ENCODE results near the gene ATP1A1. TPM values are rescaled to one million over a fixed set of nuclear protein-coding genes. Genes with fewer than 3 reads are reported as not detected.

ATP1A1 gene
- total and polyA plus RNA-seq, 2 donors (not counting 1 experiment from before 2014, with no cell fraction given) = 141 to 230 TPM

DNA sequence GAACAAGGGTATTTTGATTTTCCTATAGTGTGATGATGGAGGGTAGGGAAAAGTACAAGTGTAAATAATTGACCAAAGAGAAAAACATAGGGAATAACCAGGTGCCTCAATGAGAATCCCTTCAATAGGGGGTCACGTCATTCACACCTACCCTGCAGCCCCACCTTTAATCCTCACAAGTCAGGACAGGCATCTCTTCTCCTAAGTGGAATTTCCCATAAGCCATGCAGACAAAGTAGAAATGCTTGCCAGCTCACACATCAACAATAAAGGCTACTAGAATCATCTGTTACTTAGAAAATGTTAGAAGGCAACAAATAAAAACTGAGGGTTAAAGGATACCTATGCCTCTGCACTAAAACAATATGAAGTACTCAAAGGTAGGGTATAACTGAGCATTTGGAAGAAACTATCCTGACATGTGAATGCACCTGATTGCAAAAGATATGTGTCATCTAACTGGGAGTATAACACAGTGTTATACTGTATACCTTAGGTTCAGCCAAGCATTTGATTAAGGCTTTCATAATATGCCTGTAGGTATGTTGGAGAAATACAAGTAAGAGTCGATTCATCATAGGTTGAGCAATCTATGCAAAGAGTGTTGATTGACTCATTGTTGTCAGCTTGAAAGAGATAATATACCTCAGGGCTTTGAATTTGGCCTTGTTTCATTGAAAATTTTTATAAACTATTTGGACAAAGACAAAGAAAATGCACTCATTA is 32.4 kb upstream of the ATP1A1 start:
- no peaks in the 10 kb centered on the region for H3K9me3 ChIP-seq (ENCODE audit: control insufficient read depth, insufficient read depth, low read depth, low read length)
- no peaks in the 10 kb centered on the region for H4K20me1 ChIP-seq (ENCODE audit: control insufficient read depth, extremely low read depth, insufficient read depth, low read length)
- H3K79me2 ChIP-seq (ENCODE audit: control insufficient read depth, insufficient read depth, low read length) = no peaks in the 10 kb centered on the region

DNA sequence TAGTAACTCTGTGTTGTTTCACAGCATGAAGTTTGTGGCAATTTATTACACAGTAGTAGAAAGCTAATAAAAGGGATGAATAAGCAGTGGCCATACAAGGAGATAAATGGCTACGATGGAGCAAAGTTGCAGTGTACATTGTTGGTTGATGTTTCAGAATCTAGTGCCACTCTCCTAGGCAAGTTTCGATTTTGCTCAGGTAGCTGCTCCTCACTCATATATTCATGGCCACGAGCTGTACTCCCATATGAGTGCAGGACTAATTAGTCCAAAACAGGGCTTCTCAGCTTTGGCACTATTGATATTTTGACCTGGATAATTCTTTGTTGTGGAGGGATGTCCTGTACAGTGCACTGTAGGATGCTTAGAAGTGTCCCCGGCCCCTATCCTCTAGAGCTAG is 30.0 kb upstream of the ATP1A1 start:
- Histone ChIP-seq H3K9me3 (ENCODE audit: control insufficient read depth, insufficient read depth, low read depth, low read length) (no peaks in the 10 kb centered on the region), H3K9ac (ENCODE audit: insufficient read depth, low read length) (no peak overlapping the region), H3K36me3 (ENCODE audit: control insufficient read depth, insufficient read depth, low read length) (no peaks in the 10 kb centered on the region), H4K20me1 (ENCODE audit: control insufficient read depth, extremely low read depth, insufficient read depth, low read length) (no peaks in the 10 kb centered on the region), H3K27ac (ENCODE audit: insufficient read depth, low read length) (no peak overlapping the region), H3K4me3 (replicated peaks in 1 of 4; ENCODE audit: control extremely low read depth in 1 of 4, insufficient read depth in 1 of 4, low read depth in 3 of 4, low read length in 4 of 4) (no peak overlapping the region), H2AFZ (ENCODE audit: low read length) (no peak overlapping the region), H3K27me3 (ENCODE audit: control insufficient read depth, insufficient read depth, low read length) (no peaks in the 10 kb centered on the region), H3K4me1 (ENCODE audit: control insufficient read depth, extremely low read depth, insufficient read depth, low read length) (no peaks in the 10 kb centered on the region), H3K4me2 (ENCODE audit: extremely low read depth, insufficient read depth, low read length) (no peak overlapping the region), H3K79me2 (ENCODE audit: control insufficient read depth, insufficient read depth, low read length) (no peaks in the 10 kb centered on the region)
- TF ChIP-seq CTCF (conservative IDR thresholded peaks at IDR 0.05 in 1 of 2, IDR thresholded peaks at IDR 0.05 in 1 of 2; ENCODE audit: low read depth in 1 of 2, low read length in 2 of 2) (no peak), EZH2 (IDR thresholded peaks at IDR 0.05; ENCODE audit: low read length, missing control alignments) (no peak)
- no peak for DNase-seq (ENCODE audit: low read depth in 2 of 2)

More for the DNA sequence above, 32.4 kb upstream of the ATP1A1 start:
- Histone ChIP-seq H3K27me3 (ENCODE audit: control insufficient read depth, insufficient read depth, low read length) (no peaks in the 10 kb centered on the region), H3K36me3 (ENCODE audit: control insufficient read depth, insufficient read depth, low read length) (no peaks in the 10 kb centered on the region), H3K4me3 (replicated peaks in 1 of 4; ENCODE audit: control extremely low read depth in 1 of 4, insufficient read depth in 1 of 4, low read depth in 3 of 4, low read length in 4 of 4) (no peak overlapping the region), H3K9ac (ENCODE audit: insufficient read depth, low read length) (no peak overlapping the region), H2AFZ (ENCODE audit: low read length) (no peak overlapping the region), H3K27ac (ENCODE audit: insufficient read depth, low read length) (no peak overlapping the region), H3K4me2 (ENCODE audit: extremely low read depth, insufficient read depth, low read length) (no peak overlapping the region), H3K4me1 (ENCODE audit: control insufficient read depth, extremely low read depth, insufficient read depth, low read length) (no peaks in the 10 kb centered on the region)
- TF ChIP-seq EZH2 (IDR thresholded peaks at IDR 0.05; ENCODE audit: low read length, missing control alignments) = no peak
- no peak for TF ChIP-seq CTCF (conservative IDR thresholded peaks at IDR 0.05 in 1 of 2, IDR thresholded peaks at IDR 0.05 in 1 of 2; ENCODE audit: low read depth in 1 of 2, low read length in 2 of 2)
- DNase-seq (ENCODE audit: low read depth in 2 of 2) = no peak

- Histone ChIP-seq H3K27ac (ENCODE audit: insufficient read depth, low read length) (no peak overlapping the region), H3K4me3 (replicated peaks in 1 of 4; ENCODE audit: control extremely low read depth in 1 of 4, insufficient read depth in 1 of 4, low read depth in 3 of 4, low read length in 4 of 4) (no peak overlapping the region), H2AFZ (ENCODE audit: low read length) (no peak overlapping the region), H3K36me3 (ENCODE audit: control insufficient read depth, insufficient read depth, low read length) (no peaks in the 10 kb centered on the region), H3K79me2 (ENCODE audit: control insufficient read depth, insufficient read depth, low read length) (no peaks in the 10 kb centered on the region), H3K27me3 (ENCODE audit: control insufficient read depth, insufficient read depth, low read length) (no peaks in the 10 kb centered on the region), H4K20me1 (ENCODE audit: control insufficient read depth, extremely low read depth, insufficient read depth, low read length) (no peaks in the 10 kb centered on the region), H3K4me1 (ENCODE audit: control insufficient read depth, extremely low read depth, insufficient read depth, low read length) (no peaks in the 10 kb centered on the region), H3K9me3 (ENCODE audit: control insufficient read depth, insufficient read depth, low read depth, low read length) (no peaks in the 10 kb centered on the region), H3K9ac (ENCODE audit: insufficient read depth, low read length) (no peak overlapping the region), H3K4me2 (ENCODE audit: extremely low read depth, insufficient read depth, low read length) (no peak overlapping the region)
- TF ChIP-seq EZH2 (IDR thresholded peaks at IDR 0.05; ENCODE audit: low read length, missing control alignments) = no peak
- no peak for TF ChIP-seq CTCF (conservative IDR thresholded peaks at IDR 0.05 in 1 of 2, IDR thresholded peaks at IDR 0.05 in 1 of 2; ENCODE audit: low read depth in 1 of 2, low read length in 2 of 2)
- DNase-seq (ENCODE audit: low read depth in 2 of 2) = no peak
Measured at GRCh38 chr1:116345011-116345410, 28.0 kb upstream of the ATP1A1 start.
